Measurements from ENCODE around the gene ESPN.
A peak's percentile ranks its signal among the peaks of the same experiment; 100 is the strongest.
"Not testable (repeated sequence)": the region's sequence is repeated elsewhere in the genome, so short reads cannot be mapped to it uniquely, and the experiment has no call there.

Gene ESPN, protein sequence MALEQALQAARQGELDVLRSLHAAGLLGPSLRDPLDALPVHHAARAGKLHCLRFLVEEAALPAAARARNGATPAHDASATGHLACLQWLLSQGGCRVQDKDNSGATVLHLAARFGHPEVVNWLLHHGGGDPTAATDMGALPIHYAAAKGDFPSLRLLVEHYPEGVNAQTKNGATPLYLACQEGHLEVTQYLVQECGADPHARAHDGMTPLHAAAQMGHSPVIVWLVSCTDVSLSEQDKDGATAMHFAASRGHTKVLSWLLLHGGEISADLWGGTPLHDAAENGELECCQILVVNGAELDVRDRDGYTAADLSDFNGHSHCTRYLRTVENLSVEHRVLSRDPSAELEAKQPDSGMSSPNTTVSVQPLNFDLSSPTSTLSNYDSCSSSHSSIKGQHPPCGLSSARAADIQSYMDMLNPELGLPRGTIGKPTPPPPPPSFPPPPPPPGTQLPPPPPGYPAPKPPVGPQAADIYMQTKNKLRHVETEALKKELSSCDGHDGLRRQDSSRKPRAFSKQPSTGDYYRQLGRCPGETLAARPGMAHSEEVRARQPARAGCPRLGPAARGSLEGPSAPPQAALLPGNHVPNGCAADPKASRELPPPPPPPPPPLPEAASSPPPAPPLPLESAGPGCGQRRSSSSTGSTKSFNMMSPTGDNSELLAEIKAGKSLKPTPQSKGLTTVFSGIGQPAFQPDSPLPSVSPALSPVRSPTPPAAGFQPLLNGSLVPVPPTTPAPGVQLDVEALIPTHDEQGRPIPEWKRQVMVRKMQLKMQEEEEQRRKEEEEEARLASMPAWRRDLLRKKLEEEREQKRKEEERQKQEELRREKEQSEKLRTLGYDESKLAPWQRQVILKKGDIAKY

GRCh38 chr1:6424619-6425593, at the start of gene ESPN:
Gene ESPN (plus strand): TSS chr1:6424776. CDS start chr1:6424956, 180 bp downstream.
- peak; percentile 33 to 78 for DNase-seq

DNA sequence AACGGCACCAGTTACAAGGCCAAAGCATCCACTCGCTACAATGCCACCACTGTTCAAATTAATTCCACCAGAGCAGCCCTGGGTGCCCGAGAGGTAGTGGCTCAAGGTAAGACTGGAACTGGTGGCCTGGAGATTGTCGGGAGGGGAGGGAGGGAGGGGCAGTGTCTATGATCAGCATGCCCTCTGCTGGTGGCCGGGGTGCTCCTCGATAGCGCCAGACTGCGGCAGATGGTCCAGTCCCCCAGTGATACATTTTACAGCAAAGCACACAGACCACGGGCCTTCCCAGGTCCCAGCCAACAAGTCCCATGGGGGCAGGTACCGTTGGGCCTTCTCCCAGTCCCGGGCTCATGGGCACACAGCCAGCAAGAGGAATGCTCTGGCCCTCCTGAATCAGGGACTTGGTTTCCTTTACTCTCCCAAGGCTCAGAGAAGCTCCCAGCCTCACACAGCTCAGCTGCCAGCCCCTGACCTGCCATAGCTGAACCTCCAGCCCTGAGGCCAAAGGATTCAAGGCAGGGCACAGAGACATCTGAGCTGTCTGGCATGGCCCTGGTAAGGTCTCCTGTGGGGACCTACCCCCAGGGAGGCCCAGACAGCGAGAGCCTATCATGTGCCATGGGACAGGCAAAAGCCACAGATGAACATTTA, 46.4 kb upstream of the ESPN start:
- peak; percentile 34 to 73 for DNase-seq

GRCh38 chr1:6380037-6380436, 44.5 kb upstream of the ESPN start:
- DNase-seq = no peak

DNA sequence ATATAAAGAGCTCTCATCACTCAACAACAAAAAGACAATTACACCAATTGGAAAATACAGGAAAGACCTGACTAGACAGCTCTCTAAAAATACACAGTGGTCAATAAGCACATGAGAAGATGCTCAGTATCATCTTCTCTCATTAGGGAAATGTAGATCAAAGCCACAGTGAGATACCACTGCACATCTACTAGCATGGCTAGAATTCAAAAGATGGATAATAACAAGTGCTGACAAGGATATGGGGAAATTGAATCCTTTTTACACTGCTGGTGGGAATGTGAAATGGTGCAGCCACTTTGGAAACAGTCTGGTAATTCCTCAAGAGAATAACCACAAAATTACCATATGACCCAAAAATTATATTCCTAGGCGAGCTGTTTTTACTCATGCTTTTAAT, 40.4 kb upstream of the ESPN start:
- DNase-seq = no peak

GRCh38 chr1:6384962-6385361, 39.6 kb upstream of the ESPN start:
- DNase-seq = no peak

- peak; percentile 29 to 67 for DNase-seq
These were observed 38.9 kb upstream of the ESPN start for GRCh38 chr1:6385488-6386191.

GRCh38 chr1:6386371-6386949, 38.1 kb upstream of the ESPN start:
- DNase-seq = no peak

- peak in 1 of 2 experiments; percentile 7 for DNase-seq
These were observed 34.6 kb upstream of the ESPN start for GRCh38 chr1:6389971-6390370.

DNA sequence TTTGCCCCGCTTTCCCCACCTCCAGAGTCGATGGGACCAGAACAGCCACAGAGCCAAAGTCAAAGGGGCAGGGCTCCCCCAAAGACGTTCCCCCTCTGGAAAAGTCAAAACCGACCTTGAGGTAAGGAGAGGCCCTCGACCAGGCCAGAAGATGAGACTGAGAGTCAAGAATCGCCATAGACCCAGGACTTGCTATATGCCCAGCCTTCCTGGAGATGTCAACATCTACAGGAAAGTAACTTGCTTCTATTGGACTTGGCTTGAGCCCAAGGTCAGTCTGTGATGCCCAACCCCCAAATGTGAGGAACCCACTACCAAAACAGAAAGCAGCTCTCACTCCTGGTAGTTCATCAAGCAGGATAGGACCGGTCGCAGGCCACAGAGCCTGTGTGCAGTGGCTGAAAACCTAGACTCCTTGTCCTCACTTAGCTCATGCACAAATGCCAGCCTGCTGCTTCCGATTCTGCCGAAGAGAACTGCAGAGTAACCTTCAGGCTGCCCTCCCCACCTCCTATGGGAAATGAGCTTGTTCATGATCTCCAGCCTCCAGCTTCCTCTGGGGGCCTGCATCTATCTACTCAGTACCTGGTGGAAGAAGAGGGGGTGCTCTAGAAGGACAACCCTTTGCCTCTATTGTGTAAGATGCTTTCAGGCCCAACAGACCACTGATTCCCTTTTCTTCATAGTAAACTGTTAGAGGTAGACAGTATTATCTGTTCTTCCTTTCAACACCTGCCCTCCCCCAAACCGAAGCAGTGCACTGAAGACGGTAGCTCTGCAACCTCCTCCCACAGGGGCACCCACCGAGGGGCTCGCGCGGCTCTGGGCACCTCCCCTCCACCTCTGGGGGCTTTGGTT, 32.4 kb upstream of the ESPN start:
- DNase-seq = peak; percentile 21 to 48

GRCh38 chr1:6392809-6393399, 31.7 kb upstream of the ESPN start:
- peak in 1 of 2 experiments; percentile 53 for DNase-seq

DNA sequence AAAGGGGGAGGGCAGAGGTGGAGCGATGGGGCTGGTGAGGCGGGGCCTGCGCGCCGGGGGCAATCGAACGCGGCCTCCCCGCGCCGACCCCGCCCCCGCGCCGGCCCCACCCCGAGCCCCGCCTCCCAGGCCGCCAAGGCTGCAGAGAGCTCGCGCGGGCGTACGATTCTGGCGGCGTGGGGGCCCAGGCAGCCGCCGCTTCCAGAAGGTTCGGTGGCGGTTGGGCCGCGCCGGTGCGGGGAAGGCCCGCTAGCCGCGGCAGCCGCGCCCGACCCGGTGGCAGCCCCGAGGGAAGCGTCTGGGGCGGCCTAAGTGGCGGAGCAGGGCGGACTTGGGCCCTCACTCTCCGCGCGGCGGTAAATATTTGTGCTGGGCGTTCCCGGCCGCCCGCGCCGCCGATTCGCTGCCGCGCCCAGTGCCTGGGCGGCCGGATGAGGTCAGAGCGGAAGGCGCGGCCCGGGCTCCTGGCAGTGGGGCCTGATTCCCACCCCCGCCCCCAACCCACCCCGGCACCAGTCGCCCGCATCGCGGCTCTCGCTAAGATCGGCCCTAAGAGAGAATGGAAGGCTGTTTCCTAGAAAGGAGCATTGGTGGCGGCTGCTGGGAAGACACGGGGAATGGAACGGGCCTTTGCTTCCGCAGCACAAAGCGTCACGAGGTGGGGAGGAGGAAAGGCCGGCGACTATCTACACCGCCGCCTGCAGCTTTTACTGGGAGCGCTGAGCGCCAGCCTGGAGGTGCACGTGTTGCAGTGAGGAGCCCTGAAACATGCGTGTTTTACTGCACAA, 31.0 kb upstream of the ESPN start, which contains the start of gene ACOT7:
TSS of gene ACOT7 (minus strand) at position 368 of the 788 bp plus-strand sequence. CDS start 368 bp downstream, outside the sequence.
- DNase-seq = peak; percentile 68 to 96

DNA sequence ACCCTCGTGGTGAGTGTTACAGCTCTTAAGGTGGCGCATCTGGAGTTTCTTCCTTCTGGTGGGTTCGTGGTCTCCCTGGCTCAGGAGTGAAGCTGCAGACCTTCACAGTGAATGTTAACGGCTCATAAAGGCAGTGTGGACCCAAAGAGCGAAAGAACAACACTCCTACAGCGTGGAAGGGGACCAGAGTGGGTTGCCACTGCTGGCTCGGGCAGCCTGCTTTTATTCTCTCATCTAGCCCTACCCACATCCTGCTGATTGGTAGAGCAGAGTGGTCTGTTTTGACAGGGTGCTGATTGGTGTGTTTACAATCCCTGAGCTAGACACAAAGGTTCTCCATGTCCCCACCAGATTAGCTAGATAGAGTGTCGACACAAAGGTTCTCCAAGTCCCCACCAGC, 29.4 kb upstream of the ESPN start:
- peak in 1 of 2 experiments; percentile 4 for DNase-seq

GRCh38 chr1:6395781-6396244, 28.8 kb upstream of the ESPN start:
- DNase-seq = not testable (repeated sequence)

GRCh38 chr1:6396998-6397397, 27.6 kb upstream of the ESPN start:
- DNase-seq = no peak

DNA sequence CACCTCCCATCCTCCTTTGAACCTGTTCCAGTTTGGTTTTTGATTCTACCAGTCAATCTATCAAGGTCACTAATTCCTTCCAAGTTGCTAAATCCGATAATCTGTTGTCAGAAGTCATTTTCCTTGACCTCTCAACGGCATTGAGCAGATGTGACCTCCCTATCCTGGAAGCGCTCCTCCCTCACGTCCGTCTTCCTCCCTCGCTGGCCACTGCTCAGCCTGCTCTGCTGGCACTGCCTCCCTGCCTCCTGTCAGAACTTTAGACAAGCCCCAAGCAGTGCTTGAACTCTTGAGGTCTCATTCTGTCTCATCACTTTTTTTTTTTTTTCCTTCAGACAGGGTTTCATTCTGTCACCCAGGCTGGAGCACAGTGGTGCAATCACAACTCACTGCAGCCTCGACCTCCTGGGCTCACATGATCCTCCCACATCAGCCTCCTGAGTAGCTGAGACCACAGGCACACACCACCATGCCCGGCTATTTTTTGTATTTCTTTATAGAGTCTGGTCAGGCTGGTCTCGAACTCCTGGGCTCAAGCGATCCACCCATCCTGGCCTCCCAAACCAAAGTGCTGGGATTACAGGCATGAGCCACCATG, 26.6 kb upstream of the ESPN start:
- no peak for DNase-seq

- DNase-seq = no peak
These were observed 25.3 kb upstream of the ESPN start for GRCh38 chr1:6399294-6399693.

GRCh38 chr1:6401673-6402072, 22.9 kb upstream of the ESPN start:
- DNase-seq = no peak

GRCh38 chr1:6408023-6408422, 16.6 kb upstream of the ESPN start:
- DNase-seq = no peak

Measured in NCI-H526 (cell line).